ENCODE data around the gene USP13.

The USP13 gene

DNA sequence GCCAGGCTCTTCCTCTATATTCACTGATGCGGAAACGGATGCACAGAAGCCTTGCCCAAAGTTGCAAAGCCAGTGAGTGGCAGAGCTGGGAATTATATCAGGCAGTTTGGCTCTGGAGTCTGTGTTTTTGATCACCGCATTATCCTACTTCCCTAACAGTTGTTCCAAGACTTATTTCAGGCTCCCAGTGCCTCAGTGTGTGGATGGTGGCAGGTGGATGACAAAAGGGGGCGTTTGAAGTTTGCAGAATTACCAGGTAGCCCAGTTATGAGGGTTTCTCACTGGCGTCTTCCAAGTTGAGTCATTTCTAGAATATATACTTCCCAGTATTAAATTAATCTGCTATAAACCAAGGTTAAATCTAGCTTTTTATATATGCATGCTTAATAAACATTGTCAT lies 81.0 kb downstream of the USP13 start:
- no peak for TF ChIP-seq CTCF (IDR thresholded peaks at IDR 0.05; ENCODE audit: low read depth, low read length, missing control alignments)
- H3K4me3 ChIP-seq (ENCODE audit: low read depth, low read length), result no peak overlapping the region
- no peak for DNase-seq (ENCODE audit: low read depth)

- no peak for DNase-seq (ENCODE audit: low read depth)
- no peak for TF ChIP-seq CTCF (IDR thresholded peaks at IDR 0.05; ENCODE audit: low read depth, low read length, missing control alignments)
- no peak overlapping the region for H3K4me3 ChIP-seq (ENCODE audit: low read depth, low read length)
These were observed 81.8 kb downstream of the USP13 start for GRCh38 chr3:179734497-179735281.

DNA sequence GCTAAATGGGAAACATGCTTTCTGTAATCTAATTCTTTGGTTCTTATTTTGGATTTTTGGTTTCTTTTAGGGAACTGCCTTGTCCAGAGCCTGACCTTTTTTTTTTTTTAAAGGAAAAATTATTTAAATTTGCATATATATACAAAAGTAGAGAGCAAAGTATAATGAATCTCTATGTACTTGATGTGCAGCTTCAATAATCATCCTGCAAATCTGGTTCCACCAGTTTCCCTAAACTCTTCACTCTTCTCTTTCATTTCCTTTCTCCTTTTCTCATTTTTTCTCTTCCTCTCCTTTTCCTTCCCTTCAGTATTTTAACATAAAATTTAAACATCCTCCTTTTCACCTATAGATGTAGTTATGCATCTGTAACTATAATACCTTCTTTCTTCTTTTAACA lies 82.5 kb downstream of the USP13 start:
- no peak for DNase-seq (ENCODE audit: low read depth)
- no peak for TF ChIP-seq CTCF (IDR thresholded peaks at IDR 0.05; ENCODE audit: low read depth, low read length, missing control alignments)
- H3K4me3 ChIP-seq (ENCODE audit: low read depth, low read length), result no peak overlapping the region

- no peak for DNase-seq (ENCODE audit: low read depth)
- no peak for TF ChIP-seq CTCF (IDR thresholded peaks at IDR 0.05; ENCODE audit: low read depth, low read length, missing control alignments)
- H3K4me3 ChIP-seq (ENCODE audit: low read depth, low read length), result no peak overlapping the region
These were observed 86.2 kb downstream of the USP13 start for GRCh38 chr3:179738998-179739397.

GRCh38 chr3:179739816-179740594 lies 87.2 kb downstream of the USP13 start:
- no peak for DNase-seq (ENCODE audit: low read depth)
- TF ChIP-seq CTCF (IDR thresholded peaks at IDR 0.05; ENCODE audit: low read depth, low read length, missing control alignments), result no peak
- no peak overlapping the region for H3K4me3 ChIP-seq (ENCODE audit: low read depth, low read length)

DNA sequence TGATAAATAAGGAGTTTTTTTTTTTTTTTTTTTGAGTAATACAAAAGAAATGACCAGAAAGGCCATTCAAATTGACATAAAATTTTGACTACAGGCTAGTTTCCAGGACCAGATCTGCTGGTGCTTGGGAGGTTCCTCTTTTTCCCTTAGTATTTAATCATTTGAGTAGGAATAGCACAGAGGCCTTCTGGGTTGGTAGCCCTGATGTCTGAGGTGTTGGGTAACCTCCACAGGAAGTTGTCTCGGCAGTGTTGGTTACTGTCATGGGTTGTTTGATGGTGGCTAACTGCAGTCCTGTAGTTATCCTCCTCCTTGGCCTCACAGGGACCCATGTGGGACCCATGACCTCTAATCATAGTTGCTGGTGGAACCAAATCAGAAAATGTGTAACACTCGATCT lies 91.1 kb downstream of the USP13 start:
- no peak overlapping the region for H3K4me3 ChIP-seq (ENCODE audit: low read depth, low read length)
- DNase-seq (ENCODE audit: low read depth), result no peak
- TF ChIP-seq CTCF (IDR thresholded peaks at IDR 0.05; ENCODE audit: low read depth, low read length, missing control alignments), result no peak
